HG03565 (cell line): ENCODE data around the gene USP32.
"Not testable (repeated sequence)": the region's sequence is repeated elsewhere in the genome, so short reads cannot be mapped to it uniquely, and the experiment has no call there.

Experiments
- ATAC-seq: cut with Tn5 transposase; IDR thresholded peaks from one replicate; pipeline ENCODE4 v1.9.1; 2021; ENCODE audit warnings: mild to moderate bottlenecking, moderate library complexity; ENCODE audit not compliant: unreplicated experiment

USP32 gene

GRCh38 chr17:60186846-60187745, 204.8 kb downstream of the USP32 start:
- not testable (repeated sequence) for ATAC-seq

GRCh38 chr17:60186372-60186771, 205.6 kb downstream of the USP32 start:
- not testable (repeated sequence) for ATAC-seq

GRCh38 chr17:60180380-60180779, 211.6 kb downstream of the USP32 start:
- not testable (repeated sequence) for ATAC-seq

GRCh38 chr17:60178180-60178579, 213.8 kb downstream of the USP32 start:
- not testable (repeated sequence) for ATAC-seq

- ATAC-seq, result not testable (repeated sequence)
Observed at GRCh38 chr17:60176763-60177162, 215.2 kb downstream of the USP32 start.

GRCh38 chr17:60174767-60175166, 217.2 kb downstream of the USP32 start:
- not testable (repeated sequence) for ATAC-seq

- no peak for ATAC-seq
Observed at GRCh38 chr17:60174035-60174434, 217.9 kb downstream of the USP32 start.

GRCh38 chr17:60173304-60173819, 218.6 kb downstream of the USP32 start:
- no peak for ATAC-seq

- ATAC-seq, result no peak
Observed at GRCh38 chr17:60171753-60172079, 220.2 kb downstream of the USP32 start.

GRCh38 chr17:60170835-60171752, 220.8 kb downstream of the USP32 start:
- no peak for ATAC-seq

GRCh38 chr17:60169921-60170817, 221.8 kb downstream of the USP32 start:
- no peak for ATAC-seq

- ATAC-seq, result no peak
Observed at GRCh38 chr17:60168654-60169053, 223.3 kb downstream of the USP32 start.

- ATAC-seq, result no peak
Observed at GRCh38 chr17:60167065-60167741, 224.7 kb downstream of the USP32 start.

GRCh38 chr17:60165971-60166370, 226.0 kb downstream of the USP32 start:
- ATAC-seq, result no peak

GRCh38 chr17:60165223-60165622, 226.7 kb downstream of the USP32 start:
- ATAC-seq, result no peak

- ATAC-seq, result no peak
Observed at GRCh38 chr17:60164697-60165096, 227.2 kb downstream of the USP32 start.

GRCh38 chr17:60164164-60164563, 227.8 kb downstream of the USP32 start:
- no peak for ATAC-seq

GRCh38 chr17:60163108-60163784, 228.7 kb downstream of the USP32 start:
- ATAC-seq, result no peak

- ATAC-seq, result no peak
Observed at GRCh38 chr17:60161598-60162330, 230.2 kb downstream of the USP32 start.
